Kidney (tissue), 14 donors: ENCODE measurements around the gene PECR. TPM values are rescaled to one million over a fixed set of nuclear protein-coding genes. Genes with fewer than 3 reads are reported as not detected.
A peak's percentile ranks its signal among the peaks of the same experiment; 100 is the strongest.

Experiments
- DNase-seq, 5 donors: peaks; one replicate each; pipeline ENCODE4 v3.0.0-alpha.2; 2013 to 2020
- FAIRE-seq: peaks from 2 replicates; lab custom pipeline; 2012; peaks lifted over from hg19 to GRCh38; lab: Jason Lieb, UNC
- H3K27ac ChIP-seq, 2 donors: one replicate each; pipeline ENCODE4 v1.7.0; 2013; ENCODE audit warnings: low read depth in 2 of 2, low read length in 2 of 2, inconsistent platforms in 1 of 2
- H3K27me3 ChIP-seq: one replicate; pipeline ENCODE4 v1.7.1; 2013; ENCODE audit warnings: low read length, inconsistent platforms; ENCODE audit not compliant: control insufficient read depth, insufficient read depth
- H3K36me3 ChIP-seq, 3 donors: one replicate each; pipeline versions ENCODE4 v1.7.0 to v1.7.1; 2013; ENCODE audit warnings: low read length in 3 of 3, control low read depth in 1 of 3, inconsistent platforms in 1 of 3; ENCODE audit not compliant: insufficient read depth in 3 of 3, control insufficient read depth in 2 of 3
- H3K4me1 ChIP-seq, 3 donors: one replicate each; pipeline versions ENCODE4 v1.7.0 to v1.7.1; 2013; ENCODE audit warnings: low read length in 3 of 3, inconsistent platforms in 1 of 3, low read depth in 1 of 3; ENCODE audit not compliant: control insufficient read depth in 2 of 3, insufficient read depth in 2 of 3
- H3K4me3 ChIP-seq, 3 donors: one replicate each; pipeline versions ENCODE4 v1.7.0 to v1.8.1; 2013; ENCODE audit warnings: low read length in 3 of 3, control low read depth in 1 of 3, inconsistent platforms in 1 of 3
- H3K9ac ChIP-seq, 3 donors: one replicate each; pipeline versions ENCODE4 v1.7.0 to v1.7.1; 2013; ENCODE audit warnings: low read length in 3 of 3, control low read depth in 1 of 3, inconsistent platforms in 1 of 3
- H3K9me3 ChIP-seq, 3 donors: one replicate each; pipeline versions ENCODE4 v1.7.0 to v1.7.1; 2013; ENCODE audit warnings: low read length in 3 of 3, control low read depth in 1 of 3, inconsistent platforms in 1 of 3; ENCODE audit not compliant: control insufficient read depth in 2 of 3, insufficient read depth in 1 of 3
- intact Hi-C: fragments of 100-400 bp; cut with DNase I; formaldehyde crosslinking; loops from one replicate; pipeline ENCODE4 v1.11.1; 2022
- polyA plus RNA-seq: library from polyadenylated mRNA; stranded (reverse); fragments of 350-450 nt; fragmentation: Illumina TruSeq; extraction: RNeasy Lipid Tissue Mini Kit (QIAGEN cat#74804); gene quantifications from one replicate; pipeline ENCODE4 v1.2.3, GENCODE V29; 2014; ENCODE audit warnings: low read depth, low replicate concordance; ENCODE audit not compliant: insufficient read depth
- total RNA-seq: library from RNA; stranded (reverse); fragmentation: NEBNext Ultra II Directional; extraction: Animal tissue kit (Norgen Biotek cat#: 25700); gene quantifications from one replicate; pipeline ENCODE4 v1.2.1, GENCODE V29; 2021
- TF ChIP-seq, protein P1 (sequence below): IDR thresholded peaks from 3 replicates; pipeline ENCODE4 v1.5.1; 2012; ENCODE audit warnings: mild to moderate bottlenecking, moderate library complexity, borderline replicate concordance; ENCODE audit not compliant: insufficient read depth; ENCODE audit errors: extremely low read depth
- donor health status: control.
- donor health status: control.
- donor health status: control.
- donor health status: control.
- donor health status: control.
- donor health status: DM: yes; HTN: yes; CAD: no.
- donor health status: Normal renal cell carcinoma (clear cell type).

Gene PECR
- total and polyA plus RNA-seq, 2 donors from 2014 or later, result 28.4 to 36.0 TPM

DNA sequence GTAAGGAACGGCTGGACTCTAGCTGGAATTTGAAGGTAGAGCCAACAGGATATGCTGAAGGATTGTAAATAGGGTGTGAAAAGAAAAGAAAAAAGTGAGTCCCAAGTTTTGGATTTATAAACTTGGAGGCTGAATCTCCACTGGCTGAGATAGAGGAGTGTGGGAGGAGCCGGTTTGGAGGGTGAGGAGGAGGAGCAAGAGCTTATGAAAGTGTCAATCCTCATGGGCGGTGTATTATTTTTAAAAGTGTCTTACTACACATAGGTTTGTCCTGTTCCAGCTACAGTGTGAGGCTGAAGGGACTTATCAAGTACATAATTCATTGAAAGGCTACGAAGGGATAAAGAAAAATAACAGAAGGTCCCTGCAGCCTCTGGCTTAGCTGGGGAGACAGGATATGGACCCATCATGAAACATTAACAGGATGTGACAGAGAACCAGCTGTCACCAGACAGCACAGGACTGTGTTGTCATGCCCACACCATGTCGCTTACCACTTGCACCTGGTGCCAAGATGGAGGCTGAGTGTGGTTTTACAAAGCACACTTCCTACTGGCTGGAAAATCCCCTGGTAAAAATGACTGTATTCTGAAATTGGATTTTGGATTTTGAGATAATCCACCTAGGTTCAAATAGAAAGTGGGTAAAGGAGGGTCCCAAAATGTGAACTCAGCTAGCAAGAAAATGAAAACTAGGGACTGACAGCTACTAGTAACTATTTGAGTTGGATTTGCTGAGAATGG is 65.7 kb downstream of the PECR start:
- peak in 2 of 5 donors; percentile 33 to 50 for DNase-seq
- TF ChIP-seq, protein P1, sequence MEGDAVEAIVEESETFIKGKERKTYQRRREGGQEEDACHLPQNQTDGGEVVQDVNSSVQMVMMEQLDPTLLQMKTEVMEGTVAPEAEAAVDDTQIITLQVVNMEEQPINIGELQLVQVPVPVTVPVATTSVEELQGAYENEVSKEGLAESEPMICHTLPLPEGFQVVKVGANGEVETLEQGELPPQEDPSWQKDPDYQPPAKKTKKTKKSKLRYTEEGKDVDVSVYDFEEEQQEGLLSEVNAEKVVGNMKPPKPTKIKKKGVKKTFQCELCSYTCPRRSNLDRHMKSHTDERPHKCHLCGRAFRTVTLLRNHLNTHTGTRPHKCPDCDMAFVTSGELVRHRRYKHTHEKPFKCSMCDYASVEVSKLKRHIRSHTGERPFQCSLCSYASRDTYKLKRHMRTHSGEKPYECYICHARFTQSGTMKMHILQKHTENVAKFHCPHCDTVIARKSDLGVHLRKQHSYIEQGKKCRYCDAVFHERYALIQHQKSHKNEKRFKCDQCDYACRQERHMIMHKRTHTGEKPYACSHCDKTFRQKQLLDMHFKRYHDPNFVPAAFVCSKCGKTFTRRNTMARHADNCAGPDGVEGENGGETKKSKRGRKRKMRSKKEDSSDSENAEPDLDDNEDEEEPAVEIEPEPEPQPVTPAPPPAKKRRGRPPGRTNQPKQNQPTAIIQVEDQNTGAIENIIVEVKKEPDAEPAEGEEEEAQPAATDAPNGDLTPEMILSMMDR, result no peak
- intact Hi-C loops, result no loop called here
- no peak overlapping the region for H3K9ac ChIP-seq
- H3K9me3 ChIP-seq, result no peaks in the 10 kb centered on the region
- no peak overlapping the region for H3K4me3 ChIP-seq
- H3K27ac ChIP-seq, result no peak overlapping the region
- peaks cover 3 to 10% (median 3%) of the 10 kb centered on the region in 3 donors for H3K4me1 ChIP-seq
- no peaks in the 10 kb centered on the region for H3K27me3 ChIP-seq
- no peak for FAIRE-seq
- H3K36me3 ChIP-seq, result no peaks in the 10 kb centered on the region

DNA sequence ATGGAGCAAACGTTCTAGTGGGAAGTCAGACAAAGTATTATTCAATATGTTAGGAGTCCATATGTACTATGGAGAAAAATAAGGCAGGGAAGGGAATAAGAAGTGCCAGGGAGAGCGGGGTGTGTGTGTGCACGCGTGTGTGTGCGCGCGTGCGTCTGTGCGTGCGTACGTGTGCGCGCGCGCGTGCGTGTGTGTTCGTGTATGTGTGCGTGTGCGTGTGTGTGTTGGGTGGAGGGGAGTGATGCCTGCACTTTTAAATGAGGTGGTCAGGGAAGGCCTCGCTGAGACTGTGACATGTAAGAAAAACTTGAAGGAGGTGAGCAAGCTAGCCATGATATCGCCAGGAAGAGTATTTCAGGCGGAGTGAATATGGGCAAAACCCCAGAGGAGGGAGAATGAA is 66.6 kb downstream of the PECR start:
- Histone ChIP-seq H3K4me1 (peaks cover 3 to 10% (median 3%) of the 10 kb centered on the region in 3 donors), H3K27ac (no peak overlapping the region), H3K9ac (no peak overlapping the region), H3K4me3 (no peak overlapping the region), H3K36me3 (no peaks in the 10 kb centered on the region), H3K9me3 (no peaks in the 10 kb centered on the region), H3K27me3 (no peaks in the 10 kb centered on the region)
- DNase-seq (no peak), FAIRE-seq (no peak)
- intact Hi-C loops, result no loop called here
- TF ChIP-seq, protein P1, result no peak

DNA sequence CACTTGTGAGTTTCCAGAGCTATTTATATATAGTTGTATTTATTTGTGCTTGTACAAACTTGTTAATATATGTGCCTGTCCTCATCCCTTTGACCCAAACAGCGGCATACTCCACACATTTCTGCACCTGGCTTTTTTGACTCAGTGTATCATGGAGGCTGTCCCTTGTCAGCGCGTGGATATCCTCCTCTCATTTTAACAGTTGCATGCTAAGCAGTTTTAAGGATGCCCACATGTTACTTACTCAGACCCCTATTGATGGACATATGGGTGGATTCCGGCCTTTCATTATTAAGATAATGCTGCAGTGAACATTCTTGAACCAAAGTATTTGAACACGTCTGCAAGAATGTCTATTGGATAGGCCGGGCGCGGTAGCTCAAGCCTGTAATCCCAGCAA is 67.6 kb downstream of the PECR start:
- intact Hi-C loops, result no loop called here
- Histone ChIP-seq H3K9ac (no peak overlapping the region), H3K4me3 (no peak overlapping the region), H3K4me1 (peaks cover 3 to 10% (median 3%) of the 10 kb centered on the region in 3 donors), H3K27ac (no peak overlapping the region), H3K27me3 (no peaks in the 10 kb centered on the region), H3K36me3 (no peaks in the 10 kb centered on the region), H3K9me3 (no peaks in the 10 kb centered on the region)
- TF ChIP-seq, protein P1, result no peak
- DNase-seq (no peak), FAIRE-seq (no peak)
